ENCODE measurements around the gene KLHL1.

KLHL1 gene

DNA sequence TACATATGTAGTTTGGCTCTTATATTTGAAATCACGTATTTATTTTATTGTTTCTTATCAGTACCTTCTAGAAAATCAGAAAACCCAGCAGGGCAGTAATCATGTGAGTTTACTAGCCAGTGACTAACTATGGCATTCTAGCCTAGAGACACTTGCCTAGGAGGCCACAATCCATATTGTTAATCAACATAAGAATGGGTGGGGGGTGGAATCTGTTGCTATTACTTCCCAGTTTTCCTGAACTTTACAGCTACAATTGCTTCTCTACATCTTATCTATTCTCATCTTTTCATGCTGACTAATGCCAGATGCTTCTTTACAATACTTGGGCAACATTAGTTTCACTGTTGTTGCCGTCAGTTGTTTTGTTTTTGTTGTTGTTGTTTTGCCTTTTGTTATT is 19.3 kb downstream of the KLHL1 start:
- H3K9ac ChIP-seq (ENCODE audit: low read depth, low read length), result no peak overlapping the region
- WGBS, result 70% methylated on average over 1 of the region's 2 CpGs
- H3K4me1 ChIP-seq (ENCODE audit: insufficient read depth, low read length), result peaks cover 13% of the 10 kb centered on the region
- H3K27ac ChIP-seq (ENCODE audit: low read depth, low read length), result no peak overlapping the region
- H3K4me3 ChIP-seq (ENCODE audit: low read length), result no peak overlapping the region; the same call in 1 of the 2 replicates
- H3K9me3 ChIP-seq (ENCODE audit: insufficient read depth, low read depth, low read length), result no peaks in the 10 kb centered on the region
- H3K36me3 ChIP-seq (ENCODE audit: insufficient read depth, low read length), result no peaks in the 10 kb centered on the region
- H3K27me3 ChIP-seq (ENCODE audit: insufficient read depth, low read length), result no peaks in the 10 kb centered on the region

DNA sequence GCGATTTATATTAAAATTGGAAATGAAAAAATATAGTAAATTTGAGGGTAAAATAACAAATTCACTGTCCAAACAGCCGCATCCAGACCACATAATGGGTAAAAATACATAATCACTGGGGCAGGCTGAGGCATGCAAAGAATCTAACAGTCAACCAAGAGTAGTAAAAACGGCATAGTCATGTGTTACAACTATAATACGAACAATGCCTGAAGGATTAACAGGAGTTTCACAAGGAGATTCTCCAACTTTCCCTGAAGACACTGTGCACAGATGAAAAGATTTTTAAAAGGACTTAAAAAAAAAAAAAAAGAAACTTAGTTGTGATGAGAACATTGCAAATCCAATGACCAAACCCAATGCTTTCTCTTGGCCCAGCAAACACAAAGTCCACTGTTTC is 21.0 kb downstream of the KLHL1 start:
- Histone ChIP-seq H3K4me1 (ENCODE audit: insufficient read depth, low read length) (peaks cover 13% of the 10 kb centered on the region), H3K9me3 (ENCODE audit: insufficient read depth, low read depth, low read length) (no peaks in the 10 kb centered on the region), H3K9ac (ENCODE audit: low read depth, low read length) (no peak overlapping the region), H3K27ac (ENCODE audit: low read depth, low read length) (no peak overlapping the region), H3K27me3 (ENCODE audit: insufficient read depth, low read length) (no peaks in the 10 kb centered on the region), H3K4me3 (ENCODE audit: low read length) (no peak overlapping the region), H3K36me3 (ENCODE audit: insufficient read depth, low read length) (no peaks in the 10 kb centered on the region)
- WGBS, result 98% methylated on average over 4 of the region's 4 CpGs

DNA sequence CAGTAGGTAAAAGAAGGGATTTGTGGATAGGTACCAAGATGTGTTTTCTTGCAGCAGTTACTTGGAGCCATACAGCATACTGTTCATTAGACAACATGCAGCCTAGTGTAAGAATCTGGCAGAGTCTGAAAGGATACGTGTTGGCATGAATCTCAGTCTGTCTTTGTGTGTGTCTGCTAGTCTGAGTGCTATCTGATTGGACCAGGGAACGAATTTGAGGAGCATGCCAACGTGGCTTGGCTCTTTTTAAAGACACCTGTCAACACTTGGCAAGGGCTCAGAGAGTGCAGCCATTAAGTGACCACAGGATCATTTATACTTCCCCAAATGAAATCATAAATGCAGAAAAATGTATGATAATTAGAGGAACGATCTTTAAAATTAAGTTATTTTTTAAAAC is 28.2 kb downstream of the KLHL1 start:
- Histone ChIP-seq H3K27ac (ENCODE audit: low read depth, low read length) (no peak overlapping the region), H3K4me1 (ENCODE audit: insufficient read depth, low read length) (no peaks in the 10 kb centered on the region), H3K9me3 (ENCODE audit: insufficient read depth, low read depth, low read length) (no peaks in the 10 kb centered on the region), H3K27me3 (ENCODE audit: insufficient read depth, low read length) (no peaks in the 10 kb centered on the region), H3K36me3 (ENCODE audit: insufficient read depth, low read length) (no peaks in the 10 kb centered on the region), H3K9ac (ENCODE audit: low read depth, low read length) (no peak overlapping the region), H3K4me3 (ENCODE audit: low read length) (no peak overlapping the region)
- 92% methylated on average over 3 of the region's 4 CpGs for WGBS

DNA sequence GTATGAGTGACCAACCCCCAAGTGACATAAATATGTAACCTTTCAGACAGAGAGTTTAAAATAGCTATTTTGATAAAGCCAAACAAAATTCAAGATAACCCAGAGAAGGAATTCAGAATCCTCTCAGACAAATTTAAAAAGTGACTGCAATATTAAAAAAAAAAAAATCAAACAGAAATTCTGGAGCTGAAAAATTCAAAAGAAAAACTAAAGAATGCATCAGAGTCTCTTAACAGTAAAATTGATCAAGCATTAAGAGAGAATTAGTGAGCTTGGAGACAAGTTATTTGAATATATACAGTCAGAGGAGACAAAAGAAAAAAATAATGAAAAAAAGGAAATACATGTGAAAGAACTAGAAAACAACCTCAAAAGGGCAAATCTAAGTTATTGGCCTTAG is 53.7 kb downstream of the KLHL1 start:
- Histone ChIP-seq H3K9ac (ENCODE audit: low read depth, low read length) (no peak overlapping the region), H3K27me3 (ENCODE audit: insufficient read depth, low read length) (no peaks in the 10 kb centered on the region), H3K27ac (ENCODE audit: low read depth, low read length) (no peak overlapping the region), H3K4me3 (ENCODE audit: low read length) (no peak overlapping the region), H3K36me3 (ENCODE audit: insufficient read depth, low read length) (no peaks in the 10 kb centered on the region), H3K4me1 (ENCODE audit: insufficient read depth, low read length) (no peaks in the 10 kb centered on the region), H3K9me3 (ENCODE audit: insufficient read depth, low read depth, low read length) (no peaks in the 10 kb centered on the region)

DNA sequence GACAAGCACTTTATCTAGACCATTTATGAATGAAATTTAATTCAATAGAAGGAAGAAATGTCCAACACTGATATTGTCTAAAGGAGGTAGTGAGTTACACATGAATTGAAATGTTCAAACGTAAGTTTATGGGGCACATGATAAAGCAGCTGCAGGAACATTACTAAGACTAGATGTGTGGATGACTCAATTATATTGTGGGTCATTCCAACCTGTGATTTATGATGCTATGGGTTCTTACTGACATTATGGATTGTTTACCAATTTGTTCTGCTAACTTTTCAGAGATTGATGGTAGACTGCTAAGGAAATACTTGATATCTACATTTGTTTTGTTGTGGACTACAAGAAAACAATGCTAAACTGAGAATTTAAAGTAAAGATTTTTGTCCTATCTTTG is 56.7 kb downstream of the KLHL1 start:
- Histone ChIP-seq H3K27me3 (ENCODE audit: insufficient read depth, low read length) (no peaks in the 10 kb centered on the region), H3K4me3 (ENCODE audit: low read length) (no peak overlapping the region), H3K36me3 (ENCODE audit: insufficient read depth, low read length) (no peaks in the 10 kb centered on the region), H3K4me1 (ENCODE audit: insufficient read depth, low read length) (no peaks in the 10 kb centered on the region), H3K9ac (ENCODE audit: low read depth, low read length) (no peak overlapping the region), H3K27ac (ENCODE audit: low read depth, low read length) (no peak overlapping the region), H3K9me3 (ENCODE audit: insufficient read depth, low read depth, low read length) (no peaks in the 10 kb centered on the region)
- 90% methylated on average over 1 of the region's 1 CpG for WGBS

DNA sequence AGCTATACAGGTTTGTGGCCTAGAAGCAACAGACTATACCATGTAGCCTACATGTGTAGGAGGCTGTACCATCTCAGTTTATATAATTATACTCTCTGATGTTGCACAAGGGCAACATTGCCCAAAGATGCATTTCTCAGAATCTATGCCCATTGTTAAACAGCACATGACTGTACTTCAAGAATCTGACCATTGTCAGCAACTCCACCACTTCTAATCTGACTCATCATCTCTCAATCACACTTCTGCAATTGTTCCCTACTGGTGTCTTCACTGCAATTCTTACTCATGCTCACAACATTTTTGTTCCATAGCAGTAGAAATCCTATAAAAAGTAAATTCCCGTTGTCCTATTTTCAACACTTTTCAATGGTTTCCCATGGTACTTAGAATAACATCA is 64.6 kb downstream of the KLHL1 start:
- 94% methylated on average over 1 of the region's 1 CpG for WGBS
- Histone ChIP-seq H3K36me3 (ENCODE audit: insufficient read depth, low read length) (no peaks in the 10 kb centered on the region), H3K27ac (ENCODE audit: low read depth, low read length) (no peak overlapping the region), H3K4me1 (ENCODE audit: insufficient read depth, low read length) (no peaks in the 10 kb centered on the region), H3K4me3 (ENCODE audit: low read length) (no peak overlapping the region), H3K27me3 (ENCODE audit: insufficient read depth, low read length) (no peaks in the 10 kb centered on the region), H3K9me3 (ENCODE audit: insufficient read depth, low read depth, low read length) (no peaks in the 10 kb centered on the region), H3K9ac (ENCODE audit: low read depth, low read length) (no peak overlapping the region)

DNA sequence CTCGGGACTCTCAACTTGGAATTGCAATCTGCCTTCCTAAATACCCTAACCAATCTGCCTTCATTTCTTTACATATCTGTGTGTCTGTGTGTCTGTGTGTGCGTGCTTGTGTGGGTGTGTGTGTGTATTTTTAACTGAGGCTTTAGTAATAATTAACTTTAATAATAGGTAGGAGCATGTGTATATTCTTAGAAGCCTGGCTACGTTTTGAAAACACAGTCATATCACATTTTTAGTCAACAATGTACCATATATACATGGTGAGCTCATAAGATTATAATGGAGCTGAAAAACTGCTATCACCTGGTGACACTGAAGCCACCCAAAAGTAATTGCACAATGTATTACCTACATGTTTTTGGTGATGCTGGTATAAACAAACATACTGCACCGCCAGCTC is 66.1 kb downstream of the KLHL1 start:
- WGBS, result no CpG with 5 or more reads among the region's 4 CpGs
- H3K27me3 ChIP-seq (ENCODE audit: insufficient read depth, low read length), result no peaks in the 10 kb centered on the region
- no peaks in the 10 kb centered on the region for H3K36me3 ChIP-seq (ENCODE audit: insufficient read depth, low read length)
- no peak overlapping the region for H3K9ac ChIP-seq (ENCODE audit: low read depth, low read length)
- no peak overlapping the region for H3K27ac ChIP-seq (ENCODE audit: low read depth, low read length)
- H3K4me3 ChIP-seq (ENCODE audit: low read length), result no peak overlapping the region
- H3K9me3 ChIP-seq (ENCODE audit: insufficient read depth, low read depth, low read length), result no peaks in the 10 kb centered on the region
- no peaks in the 10 kb centered on the region for H3K4me1 ChIP-seq (ENCODE audit: insufficient read depth, low read length)

DNA sequence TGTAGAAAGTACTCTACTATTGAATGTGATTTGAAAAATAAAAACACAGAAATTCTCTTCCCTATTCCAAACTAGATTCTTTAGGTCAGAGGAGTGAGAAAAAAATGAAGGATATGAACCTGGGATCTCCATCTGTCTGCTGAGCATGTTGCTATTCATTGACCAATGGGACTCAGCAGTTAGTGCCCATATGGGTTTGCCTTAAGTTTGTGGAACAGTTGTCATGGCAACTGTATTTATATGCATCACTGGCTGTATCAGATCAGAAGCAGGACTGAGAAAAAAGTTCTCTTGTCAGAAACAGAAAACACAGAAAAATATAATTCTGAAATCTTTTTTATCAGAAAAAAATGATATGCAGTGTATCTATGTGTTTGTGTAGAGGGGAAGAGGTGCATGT is 74.0 kb downstream of the KLHL1 start:
- Histone ChIP-seq H3K36me3 (ENCODE audit: insufficient read depth, low read length) (no peaks in the 10 kb centered on the region), H3K27me3 (ENCODE audit: insufficient read depth, low read length) (no peaks in the 10 kb centered on the region), H3K4me3 (ENCODE audit: low read length) (no peak overlapping the region), H3K9me3 (ENCODE audit: insufficient read depth, low read depth, low read length) (no peaks in the 10 kb centered on the region; the same call in 1 of the 2 replicates), H3K4me1 (ENCODE audit: insufficient read depth, low read length) (no peaks in the 10 kb centered on the region), H3K27ac (ENCODE audit: low read depth, low read length) (no peak overlapping the region), H3K9ac (ENCODE audit: low read depth, low read length) (no peak overlapping the region)

DNA sequence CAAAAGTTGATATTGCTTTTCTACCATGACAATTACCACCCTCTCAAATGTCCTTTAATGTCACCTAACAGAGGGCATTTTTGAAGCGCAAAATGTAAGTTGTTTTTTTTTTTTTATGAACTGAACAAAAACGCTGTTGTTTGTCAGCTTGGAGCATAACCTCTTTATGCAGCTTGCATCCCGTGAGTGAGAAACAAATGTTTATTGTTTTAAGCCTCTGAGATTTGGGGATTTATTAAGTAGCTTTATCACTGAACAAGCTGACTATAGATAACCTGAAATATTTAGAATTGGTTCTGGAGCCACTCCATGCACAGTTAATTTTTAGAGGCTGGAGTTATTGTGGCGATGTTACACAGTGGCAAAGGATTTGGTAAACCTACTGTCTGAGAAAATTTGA is 80.7 kb downstream of the KLHL1 start:
- Histone ChIP-seq H3K27ac (ENCODE audit: low read depth, low read length) (no peak overlapping the region), H3K36me3 (ENCODE audit: insufficient read depth, low read length) (no peaks in the 10 kb centered on the region), H3K27me3 (ENCODE audit: insufficient read depth, low read length) (no peaks in the 10 kb centered on the region), H3K9me3 (ENCODE audit: insufficient read depth, low read depth, low read length) (no peaks in the 10 kb centered on the region), H3K4me3 (ENCODE audit: low read length) (no peak overlapping the region), H3K4me1 (ENCODE audit: insufficient read depth, low read length) (no peaks in the 10 kb centered on the region), H3K9ac (ENCODE audit: low read depth, low read length) (no peak overlapping the region)
- 71% methylated on average over 4 of the region's 4 CpGs for WGBS

DNA sequence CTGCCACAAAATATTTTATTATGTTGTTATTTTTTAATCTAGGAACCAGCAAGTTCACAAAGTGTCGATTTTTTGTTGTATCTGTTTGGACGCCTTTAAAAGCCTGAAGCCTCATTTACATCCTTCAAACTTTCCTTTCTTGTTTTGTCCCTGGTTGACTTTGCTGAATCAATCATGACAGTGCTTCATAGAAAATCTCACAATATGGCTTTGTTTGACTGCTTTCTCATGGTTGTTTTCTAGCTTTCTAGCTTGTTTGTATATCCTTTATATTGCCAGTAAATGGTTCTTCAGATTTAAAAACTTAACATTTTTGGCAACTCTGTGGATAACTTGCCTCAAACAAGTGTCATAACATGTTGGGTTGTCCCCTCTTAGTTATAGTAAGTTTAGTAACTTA is 84.7 kb downstream of the KLHL1 start:
- H3K36me3 ChIP-seq (ENCODE audit: insufficient read depth, low read length), result no peaks in the 10 kb centered on the region
- H3K4me1 ChIP-seq (ENCODE audit: insufficient read depth, low read length), result no peaks in the 10 kb centered on the region
- no peaks in the 10 kb centered on the region for H3K27me3 ChIP-seq (ENCODE audit: insufficient read depth, low read length)
- 90% methylated on average over 2 of the region's 2 CpGs for WGBS
- H3K4me3 ChIP-seq (ENCODE audit: low read length), result no peak overlapping the region
- no peaks in the 10 kb centered on the region for H3K9me3 ChIP-seq (ENCODE audit: insufficient read depth, low read depth, low read length)
- H3K9ac ChIP-seq (ENCODE audit: low read depth, low read length), result no peak overlapping the region
- no peak overlapping the region for H3K27ac ChIP-seq (ENCODE audit: low read depth, low read length)

DNA sequence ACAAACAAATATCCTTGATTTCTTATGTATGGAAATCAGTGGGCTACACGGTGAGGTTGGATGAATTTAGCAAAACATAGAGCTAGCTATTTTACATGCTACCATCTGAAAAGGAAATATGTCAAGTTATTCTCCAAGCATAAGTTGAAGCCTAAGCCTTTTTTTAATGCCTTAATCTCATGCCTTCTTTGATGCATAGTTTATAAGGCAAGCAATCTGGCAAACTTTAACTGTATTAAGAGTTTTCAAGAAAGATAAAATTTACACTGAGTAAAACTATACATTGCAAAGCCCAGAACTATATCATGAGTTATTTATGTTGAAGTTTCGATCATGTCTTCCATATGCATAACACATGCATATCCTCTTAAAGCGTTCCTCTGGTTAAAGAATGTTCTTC is 85.6 kb downstream of the KLHL1 start:
- H3K36me3 ChIP-seq (ENCODE audit: insufficient read depth, low read length), result no peaks in the 10 kb centered on the region
- WGBS, result 100% methylated on average over 3 of the region's 3 CpGs

DNA sequence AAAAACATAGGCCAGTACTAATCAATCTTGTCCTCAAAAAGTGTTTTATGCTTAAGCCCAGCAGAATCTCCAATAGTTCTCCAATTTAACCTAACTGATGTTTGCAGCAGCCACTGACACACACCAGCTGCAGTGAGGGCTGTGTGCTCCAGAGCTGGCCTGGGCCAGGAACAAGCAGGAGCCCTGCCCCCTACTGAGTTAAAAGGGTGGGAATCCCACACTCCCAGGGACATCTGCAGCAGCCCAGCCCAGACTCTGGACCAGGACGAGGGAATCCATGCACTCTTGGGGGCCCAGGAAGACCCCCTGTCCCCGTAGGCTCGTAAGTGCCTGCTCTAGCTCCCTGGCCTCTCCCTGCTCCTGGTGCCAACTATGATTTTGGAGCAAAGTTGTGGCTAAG is 92.1 kb downstream of the KLHL1 start:
- no peaks in the 10 kb centered on the region for H3K4me1 ChIP-seq (ENCODE audit: insufficient read depth, low read length)
- no peak overlapping the region for H3K9ac ChIP-seq (ENCODE audit: low read depth, low read length)
- no peak overlapping the region for H3K27ac ChIP-seq (ENCODE audit: low read depth, low read length)
- H3K36me3 ChIP-seq (ENCODE audit: insufficient read depth, low read length), result no peaks in the 10 kb centered on the region
- H3K27me3 ChIP-seq (ENCODE audit: insufficient read depth, low read length), result no peaks in the 10 kb centered on the region
- H3K9me3 ChIP-seq (ENCODE audit: insufficient read depth, low read depth, low read length), result peaks cover 4% of the 10 kb centered on the region
- no peak overlapping the region for H3K4me3 ChIP-seq (ENCODE audit: low read length)
- 90% methylated on average over 3 of the region's 3 CpGs for WGBS

More for the DNA sequence above, 85.6 kb downstream of the KLHL1 start:
- Histone ChIP-seq H3K4me1 (ENCODE audit: insufficient read depth, low read length) (no peaks in the 10 kb centered on the region), H3K9ac (ENCODE audit: low read depth, low read length) (no peak overlapping the region), H3K9me3 (ENCODE audit: insufficient read depth, low read depth, low read length) (no peaks in the 10 kb centered on the region), H3K27me3 (ENCODE audit: insufficient read depth, low read length) (no peaks in the 10 kb centered on the region), H3K27ac (ENCODE audit: low read depth, low read length) (no peak overlapping the region), H3K4me3 (ENCODE audit: low read length) (no peak overlapping the region)

All from HUES64 (cell line).